HFFc6 (cell line): ENCODE measurements around the gene SHISA6. TPM values are rescaled to one million over a fixed set of nuclear protein-coding genes. Genes with fewer than 3 reads are reported as not detected.

Source experiments
- DNase-seq: peaks from one replicate; pipeline ENCODE4 v3.0.0-alpha.2; 2018
- H3K27ac Mint-ChIP-seq: 2 replicates; pipeline ENCODE4 v1.8.0; 2020; ENCODE audit warnings: mild to moderate bottlenecking, mixed read lengths
- H3K27me3 Mint-ChIP-seq: 2 replicates; pipeline ENCODE4 v1.8.0; 2021; ENCODE audit warnings: mild to moderate bottlenecking, moderate library complexity, mixed read lengths; ENCODE audit not compliant: insufficient read depth
- H3K36me3 Mint-ChIP-seq: 2 replicates; pipeline ENCODE4 v1.8.0; 2021; ENCODE audit warnings: low read depth, mixed read lengths
- H3K4me1 Mint-ChIP-seq: 2 replicates; pipeline ENCODE4 v1.8.0; 2020; ENCODE audit warnings: low read depth, mixed read lengths
- H3K4me3 Mint-ChIP-seq: 2 replicates; pipeline ENCODE4 v1.8.0; 2020; ENCODE audit warnings: mild to moderate bottlenecking, moderate library complexity, mixed read lengths
- H3K9me3 Mint-ChIP-seq: 2 replicates; pipeline ENCODE4 v1.8.0; 2020; ENCODE audit warnings: mild to moderate bottlenecking, mixed read lengths
- CTCF ChIP-seq: fragments of 200-600 bp; sonication (generic); IDR thresholded peaks from 2 replicates; pipeline ENCODE4 v1.5.0; 2021; ENCODE audit warnings: antibody characterized with exemption, mild to moderate bottlenecking
- total RNA-seq, 6 experiments: library from RNA; stranded (reverse); fragmentation: NEBNext Ultra II Directional; extraction: Animal tissue kit (Norgen Biotek cat#: 25700); gene quantifications; 2 replicates in 1 of 6; 3 replicates in 5 of 6; pipeline ENCODE4 v1.2.3, GENCODE V29; 2021

The SHISA6 gene
- total RNA-seq, 6 experiments from 2014 or later = not detected

GRCh38 chr17:11583306-11583992, 342.4 kb downstream of the SHISA6 start:
- H3K27me3 Mint-ChIP-seq = peaks cover 1% of the 10 kb centered on the region; the same call in 1 of the 2 replicates
- no peaks in the 10 kb centered on the region for H3K4me1 Mint-ChIP-seq
- no peak overlapping the region for H3K27ac Mint-ChIP-seq
- peaks cover 7% of the 10 kb centered on the region; the same call in 1 of the 2 replicates for H3K36me3 Mint-ChIP-seq
- peaks cover 58% of the 10 kb centered on the region for H3K9me3 Mint-ChIP-seq
- no peak for DNase-seq
- TF ChIP-seq CTCF = no peak
- no peak overlapping the region for H3K4me3 Mint-ChIP-seq

GRCh38 chr17:11589716-11590115, 348.7 kb downstream of the SHISA6 start:
- H3K27me3 Mint-ChIP-seq = peaks cover 1% of the 10 kb centered on the region
- no peak overlapping the region for H3K4me3 Mint-ChIP-seq
- no peaks in the 10 kb centered on the region for H3K4me1 Mint-ChIP-seq
- no peak overlapping the region for H3K27ac Mint-ChIP-seq
- no peak for DNase-seq
- no peaks in the 10 kb centered on the region for H3K36me3 Mint-ChIP-seq
- TF ChIP-seq CTCF = no peak
- H3K9me3 Mint-ChIP-seq = peaks cover 61% of the 10 kb centered on the region

GRCh38 chr17:11598274-11599221, 357.5 kb downstream of the SHISA6 start, which contains the start of gene DNAH9:
TSS of gene DNAH9 (plus strand) at chr17:11598470. CDS start at chr17:11598499, 29 bp downstream.
- Mint-ChIP-seq H3K9me3 (peaks cover 36% of the 10 kb centered on the region), H3K4me3 (no peak within 1 kb of the TSS), H3K36me3 (no peaks in the 10 kb centered on the region; the same call in 1 of the 2 replicates), H3K27me3 (no peaks in the 10 kb centered on the region), H3K4me1 (no peaks in the 10 kb centered on the region), H3K27ac (no peak within 1 kb of the TSS)
- TF ChIP-seq CTCF = no peak
- no peak for DNase-seq

GRCh38 chr17:11601661-11602060, 360.6 kb downstream of the SHISA6 start:
- Mint-ChIP-seq H3K9me3 (peaks cover 26% of the 10 kb centered on the region), H3K27me3 (no peaks in the 10 kb centered on the region), H3K4me3 (no peak overlapping the region), H3K36me3 (no peaks in the 10 kb centered on the region; the same call in 1 of the 2 replicates), H3K27ac (no peak overlapping the region), H3K4me1 (no peaks in the 10 kb centered on the region)
- no peak for DNase-seq
- TF ChIP-seq CTCF = no peak

- Mint-ChIP-seq H3K27me3 (no peaks in the 10 kb centered on the region), H3K27ac (no peak overlapping the region), H3K4me1 (no peaks in the 10 kb centered on the region), H3K4me3 (no peak overlapping the region), H3K36me3 (peaks cover 4% of the 10 kb centered on the region; the same call in 1 of the 2 replicates), H3K9me3 (peaks cover 48% of the 10 kb centered on the region)
- no peak for DNase-seq
- no peak for TF ChIP-seq CTCF
Observed at GRCh38 chr17:11608396-11608795, 367.4 kb downstream of the SHISA6 start.
